SKM-1 treated with dmso at 0.1 percent for 144 hours (cell line): ENCODE results near the gene SMIM11.
"Not testable (repeated sequence)": the region's sequence is repeated elsewhere in the genome, so short reads cannot be mapped to it uniquely, and the experiment has no call there.

Experiments
- DNase-seq: peaks from one replicate; lab custom pipeline; 2025; ENCODE audit not compliant: unreplicated experiment; lab: John Stamatoyannopoulos, UW

Gene SMIM11

DNA sequence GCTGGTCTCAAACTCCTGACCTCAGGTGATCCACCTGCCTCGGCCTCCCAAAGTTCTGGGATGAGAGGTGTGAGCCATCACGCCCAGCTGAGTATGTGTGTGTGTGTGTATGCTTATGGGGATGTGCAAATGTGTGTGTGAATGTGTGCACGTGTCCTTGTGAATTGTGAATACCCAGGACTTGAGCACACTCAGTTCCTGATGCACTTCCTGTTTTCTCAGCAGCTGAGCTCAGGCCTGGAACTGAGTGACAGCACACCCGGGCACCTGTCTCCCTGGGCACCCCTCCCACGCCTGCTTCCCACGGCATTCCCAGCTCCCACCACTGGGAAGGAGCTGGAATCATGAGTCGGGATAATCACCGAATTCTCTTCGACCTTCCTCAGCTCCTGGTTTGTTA lies 32.0 kb downstream of the SMIM11 start:
- not testable (repeated sequence) for DNase-seq

DNA sequence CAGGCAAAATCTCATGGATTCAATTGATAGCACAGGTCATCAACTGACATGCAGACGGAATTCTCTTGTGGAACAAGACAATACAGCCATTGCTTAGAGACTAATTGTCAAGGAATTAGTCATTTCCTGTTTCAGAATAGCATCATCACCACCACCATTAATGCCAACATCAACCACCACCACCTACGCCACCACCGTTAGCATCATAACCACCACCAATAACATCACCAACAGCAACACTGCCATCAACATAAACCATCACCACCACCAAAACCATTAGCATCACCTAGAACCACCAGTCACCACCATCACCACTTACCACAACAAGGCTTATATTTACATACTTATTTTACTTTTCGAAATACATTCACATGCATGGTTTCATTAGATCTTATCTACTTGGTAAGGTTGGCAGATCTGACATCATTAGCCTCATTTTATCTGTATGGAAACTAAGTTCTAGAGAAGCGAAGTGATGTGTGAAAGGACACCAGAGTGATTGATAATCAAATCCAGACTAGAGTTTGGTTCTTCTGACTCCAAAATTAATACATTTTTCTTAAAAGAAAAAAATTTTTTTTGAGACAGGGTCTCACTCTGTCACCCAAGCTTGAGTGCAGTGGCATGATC lies 42.3 kb downstream of the SMIM11 start:
- not testable (repeated sequence) for DNase-seq

DNA sequence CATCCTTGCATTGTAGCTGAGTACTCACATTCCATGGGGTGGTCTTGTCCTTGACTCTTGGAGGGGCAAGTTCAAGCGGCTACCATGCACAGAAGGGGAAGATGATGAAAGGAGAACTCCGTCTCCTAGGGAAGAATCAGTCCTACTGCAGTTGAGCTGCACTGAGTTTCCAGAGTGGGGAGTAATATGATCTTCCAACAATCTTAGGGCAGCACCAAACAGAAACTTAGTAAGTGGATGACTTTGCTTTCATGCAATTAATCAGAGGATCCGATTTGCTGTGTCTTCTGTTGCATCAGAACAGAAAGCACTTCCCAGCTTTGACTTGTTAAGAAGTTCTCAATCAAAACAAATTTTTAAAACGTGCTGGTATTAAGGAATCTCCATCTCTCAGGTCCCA lies 48.5 kb downstream of the SMIM11 start, which contains the start of gene SMIM34:
Gene SMIM34 (minus strand): TSS at position 147 of the 400 bp plus-strand sequence. CDS start 112 bp downstream, at position 35.
- not testable (repeated sequence) for DNase-seq

DNA sequence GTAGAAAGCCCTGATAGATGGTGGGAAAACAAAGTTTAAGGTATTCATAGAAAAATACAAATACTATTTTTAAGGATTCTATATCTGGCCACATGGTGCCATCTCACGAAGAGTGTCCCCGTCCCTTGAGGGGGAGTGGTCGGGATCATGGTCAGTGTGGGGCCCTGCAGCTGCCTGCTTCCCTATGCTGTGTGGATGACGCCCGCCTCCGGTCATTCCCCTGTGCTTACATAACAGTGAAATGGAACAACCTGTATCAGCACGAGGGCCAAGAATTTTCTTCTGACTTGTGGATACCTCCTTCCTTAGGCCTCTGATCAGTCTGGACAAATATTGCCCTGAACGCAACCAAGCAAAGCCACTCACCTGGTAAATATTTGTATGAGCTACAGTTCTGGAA lies 52.0 kb downstream of the SMIM11 start:
- not testable (repeated sequence) for DNase-seq

DNA sequence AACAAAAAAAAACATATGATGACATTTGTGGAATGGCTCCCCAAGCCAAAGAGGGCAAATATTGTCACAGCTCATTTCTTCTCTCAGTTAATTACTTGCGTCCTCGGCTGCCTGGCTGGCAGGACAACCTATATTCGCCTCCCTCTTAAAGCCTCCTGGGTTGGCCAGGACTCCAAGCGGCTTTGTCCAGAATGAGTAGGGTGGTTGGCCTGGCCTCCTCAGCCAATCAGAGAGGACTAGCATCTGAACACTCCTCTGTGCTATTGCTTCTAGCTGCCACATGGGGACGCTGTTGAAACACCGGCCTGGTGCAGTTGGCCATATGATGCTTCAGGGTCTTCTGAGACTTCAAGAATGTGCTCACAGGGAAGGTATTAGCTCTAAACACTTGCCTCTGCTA lies 53.1 kb downstream of the SMIM11 start:
- not testable (repeated sequence) for DNase-seq

DNA sequence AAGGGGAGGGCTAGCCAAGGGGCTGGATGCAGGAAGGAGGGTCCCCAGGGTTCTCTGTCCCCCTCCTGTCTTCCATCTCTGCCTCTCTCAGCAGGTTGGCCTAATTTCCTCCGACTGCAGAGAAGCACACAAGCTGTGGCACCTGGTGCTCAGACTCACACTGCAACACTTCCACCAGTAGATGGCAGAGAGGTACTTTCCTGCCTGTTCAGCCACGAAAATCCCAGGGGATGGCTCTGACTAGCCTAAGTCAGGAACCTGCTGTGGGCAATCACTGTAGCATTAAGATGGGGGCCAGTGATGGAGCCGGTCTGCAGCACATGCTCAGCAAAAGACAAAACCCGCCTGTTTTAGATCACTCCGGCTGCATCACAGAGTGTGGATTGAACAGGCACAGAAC lies 54.4 kb downstream of the SMIM11 start:
- DNase-seq, result not testable (repeated sequence)
